Mucosa of rectum (tissue), 2 donors: Measurements from ENCODE around the gene CSH1.
"Not testable (repeated sequence)": the region's sequence is repeated elsewhere in the genome, so short reads cannot be mapped to it uniquely, and the experiment has no call there.

Experiments
- H3K27ac ChIP-seq, 2 donors: one replicate each; pipeline ENCODE4 v1.7.0; 2013; ENCODE audit warnings: inconsistent platforms in 2 of 2, low read depth in 2 of 2, low read length in 2 of 2
- H3K27me3 ChIP-seq, 2 donors: one replicate each; pipeline ENCODE4 v1.7.0; 2013; ENCODE audit warnings: low read length in 2 of 2; ENCODE audit not compliant: control insufficient read depth in 2 of 2, insufficient read depth in 2 of 2
- H3K36me3 ChIP-seq, 2 donors: one replicate each; pipeline ENCODE4 v1.7.0; 2013; ENCODE audit warnings: low read length in 2 of 2; ENCODE audit not compliant: control insufficient read depth in 2 of 2, insufficient read depth in 2 of 2
- H3K4me1 ChIP-seq, 2 donors: one replicate each; pipeline ENCODE4 v1.7.0; 2013; ENCODE audit warnings: low read length in 2 of 2, mild to moderate bottlenecking in 1 of 2; ENCODE audit not compliant: control insufficient read depth in 2 of 2, insufficient read depth in 2 of 2
- H3K4me3 ChIP-seq, 2 donors: one replicate each; pipeline ENCODE4 v1.7.0; 2013; ENCODE audit warnings: low read length in 2 of 2
- H3K9ac ChIP-seq, 2 donors: one replicate each; pipeline ENCODE4 v1.7.0; 2013; ENCODE audit warnings: low read length in 2 of 2, low read depth in 1 of 2, mild to moderate bottlenecking in 1 of 2
- H3K9me3 ChIP-seq, 2 donors: one replicate each; pipeline ENCODE4 v1.7.0; 2013; ENCODE audit warnings: low read length in 2 of 2; ENCODE audit not compliant: control insufficient read depth in 2 of 2
- donor health status: healthy.
- donor health status: Normal muscosa, but diverticular disease.

The CSH1 gene

GRCh38 chr17:63907161-63907778, 10.9 kb upstream of the CSH1 start:
- not testable (repeated sequence) for H3K9ac ChIP-seq, H3K4me3 ChIP-seq, H3K36me3 ChIP-seq, H3K9me3 ChIP-seq, H3K27me3 ChIP-seq, H3K4me1 ChIP-seq, H3K27ac ChIP-seq

GRCh38 chr17:63904796-63905195, 8.4 kb upstream of the CSH1 start:
- H3K27me3 ChIP-seq, H3K27ac ChIP-seq, H3K9me3 ChIP-seq, H3K36me3 ChIP-seq, H3K4me3 ChIP-seq, H3K4me1 ChIP-seq, H3K9ac ChIP-seq: not testable (repeated sequence)

- H3K9ac ChIP-seq, H3K4me3 ChIP-seq, H3K27me3 ChIP-seq, H3K9me3 ChIP-seq, H3K36me3 ChIP-seq, H3K27ac ChIP-seq, H3K4me1 ChIP-seq: not testable (repeated sequence)
Observed at GRCh38 chr17:63903787-63904201, 7.4 kb upstream of the CSH1 start.

- H3K36me3 ChIP-seq, H3K4me1 ChIP-seq, H3K27ac ChIP-seq, H3K9me3 ChIP-seq, H3K9ac ChIP-seq, H3K4me3 ChIP-seq, H3K27me3 ChIP-seq: not testable (repeated sequence)
Observed at GRCh38 chr17:63901971-63902370, 5.6 kb upstream of the CSH1 start.

GRCh38 chr17:63898899-63899798, 2.8 kb upstream of the CSH1 start:
- H3K27me3 ChIP-seq, H3K4me1 ChIP-seq, H3K9ac ChIP-seq, H3K4me3 ChIP-seq, H3K36me3 ChIP-seq, H3K9me3 ChIP-seq, H3K27ac ChIP-seq: not testable (repeated sequence)

- not testable (repeated sequence) for H3K36me3 ChIP-seq, H3K27me3 ChIP-seq, H3K4me1 ChIP-seq, H3K9ac ChIP-seq, H3K4me3 ChIP-seq, H3K9me3 ChIP-seq, H3K27ac ChIP-seq
Observed at GRCh38 chr17:63894821-63895220, 1.6 kb downstream of the CSH1 start.

- not testable (repeated sequence) for H3K36me3 ChIP-seq, H3K9ac ChIP-seq, H3K27me3 ChIP-seq, H3K4me3 ChIP-seq, H3K4me1 ChIP-seq, H3K9me3 ChIP-seq, H3K27ac ChIP-seq
Observed at GRCh38 chr17:63894021-63894420, 2.4 kb downstream of the CSH1 start.

- H3K9me3 ChIP-seq, H3K27ac ChIP-seq, H3K9ac ChIP-seq, H3K36me3 ChIP-seq, H3K4me3 ChIP-seq, H3K27me3 ChIP-seq, H3K4me1 ChIP-seq: not testable (repeated sequence)
Observed at GRCh38 chr17:63892316-63893037, 3.9 kb downstream of the CSH1 start.

- H3K36me3 ChIP-seq, H3K4me3 ChIP-seq, H3K9me3 ChIP-seq, H3K4me1 ChIP-seq, H3K27ac ChIP-seq, H3K27me3 ChIP-seq, H3K9ac ChIP-seq: not testable (repeated sequence)
Observed at GRCh38 chr17:63889026-63889848, 7.1 kb downstream of the CSH1 start.

- H3K36me3 ChIP-seq, H3K9ac ChIP-seq, H3K4me3 ChIP-seq, H3K4me1 ChIP-seq, H3K27ac ChIP-seq, H3K9me3 ChIP-seq, H3K27me3 ChIP-seq: not testable (repeated sequence)
Observed at GRCh38 chr17:63885119-63885518, 11.3 kb downstream of the CSH1 start.
